Right renal cortex interstitium (tissue), 3 donors: ENCODE measurements around the gene NARS2. TPM values are rescaled to one million over a fixed set of nuclear protein-coding genes. Genes with fewer than 3 reads are reported as not detected.

Experiments used
- DNase-seq, 3 donors: peaks; one replicate each; pipeline ENCODE4 v3.0.0-alpha.2; 2013; ENCODE audit warnings: low read depth in 3 of 3, low spot score in 2 of 3
- polyA plus RNA-seq, 3 donors: library from polyadenylated mRNA; unstranded; fragments of 120-200 nt; gene quantifications; one replicate each; pipeline ENCODE4 v1.2.1, GENCODE V29; 2013; ENCODE audit not compliant: insufficient read length in 3 of 3

The NARS2 gene
- polyA plus RNA-seq, 3 donors, result 50.3 to 57.4 (median 56.7) TPM

DNA sequence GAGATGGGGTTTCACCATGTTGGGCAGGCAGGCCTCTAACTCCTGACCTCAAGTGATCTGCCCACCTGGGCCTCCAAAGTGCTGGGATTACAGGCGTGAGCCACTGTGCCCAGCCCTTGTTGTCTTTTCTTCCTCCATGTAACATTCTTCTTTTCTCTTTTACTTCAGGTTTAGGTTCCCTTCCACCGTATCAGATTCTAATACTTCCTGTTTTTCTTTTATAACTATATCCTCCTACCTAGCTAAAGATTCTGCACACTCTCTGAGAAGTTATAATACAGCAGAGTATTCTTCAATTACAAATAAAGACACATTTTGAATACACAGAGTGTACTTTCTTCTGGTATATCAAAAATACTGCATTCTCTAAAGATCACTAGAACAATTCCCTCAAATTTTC lies 123.8 kb downstream of the NARS2 start:
- DNase-seq, result no peak

DNA sequence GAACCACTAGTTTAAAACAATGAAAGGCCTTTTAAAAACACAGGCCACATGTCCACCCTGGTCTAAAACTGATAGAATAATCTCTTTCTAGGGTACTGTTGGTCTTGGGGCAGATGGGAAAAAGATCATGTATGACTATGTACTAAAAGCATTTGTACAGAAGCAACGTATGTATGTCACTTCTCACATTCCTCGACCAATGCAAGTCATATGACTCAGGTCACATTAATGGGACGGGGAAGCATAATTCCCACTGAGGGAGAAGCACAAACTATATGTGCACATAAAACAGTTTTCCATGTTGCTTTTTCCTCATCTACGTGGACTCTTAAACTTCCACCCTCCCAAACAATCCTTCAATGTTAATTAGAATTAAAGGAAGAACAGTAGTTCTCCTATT lies 124.8 kb downstream of the NARS2 start:
- DNase-seq, result no peak

GRCh38 chr11:78446210-78446609 lies 128.5 kb downstream of the NARS2 start:
- no peak for DNase-seq

DNA sequence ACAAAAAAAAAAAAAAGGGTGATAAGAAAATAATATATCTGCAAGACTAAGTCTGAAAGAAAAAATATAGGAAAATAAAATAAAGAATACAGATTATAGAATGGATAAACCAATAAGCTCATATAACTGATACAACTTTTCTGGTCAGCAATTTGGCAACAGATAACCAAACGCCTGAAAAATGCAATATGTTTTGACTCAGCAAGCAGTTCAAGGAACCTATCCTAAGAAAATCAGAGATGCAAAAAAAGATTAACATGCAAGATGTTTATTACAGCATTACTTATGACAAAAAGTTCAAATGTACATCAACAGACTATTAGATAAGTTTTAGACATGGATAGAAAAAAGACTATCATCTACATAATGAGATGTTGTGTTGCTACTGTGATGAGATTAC lies 129.9 kb downstream of the NARS2 start:
- no peak for DNase-seq

GRCh38 chr11:78441956-78442355 lies 132.7 kb downstream of the NARS2 start:
- DNase-seq, result no peak

DNA sequence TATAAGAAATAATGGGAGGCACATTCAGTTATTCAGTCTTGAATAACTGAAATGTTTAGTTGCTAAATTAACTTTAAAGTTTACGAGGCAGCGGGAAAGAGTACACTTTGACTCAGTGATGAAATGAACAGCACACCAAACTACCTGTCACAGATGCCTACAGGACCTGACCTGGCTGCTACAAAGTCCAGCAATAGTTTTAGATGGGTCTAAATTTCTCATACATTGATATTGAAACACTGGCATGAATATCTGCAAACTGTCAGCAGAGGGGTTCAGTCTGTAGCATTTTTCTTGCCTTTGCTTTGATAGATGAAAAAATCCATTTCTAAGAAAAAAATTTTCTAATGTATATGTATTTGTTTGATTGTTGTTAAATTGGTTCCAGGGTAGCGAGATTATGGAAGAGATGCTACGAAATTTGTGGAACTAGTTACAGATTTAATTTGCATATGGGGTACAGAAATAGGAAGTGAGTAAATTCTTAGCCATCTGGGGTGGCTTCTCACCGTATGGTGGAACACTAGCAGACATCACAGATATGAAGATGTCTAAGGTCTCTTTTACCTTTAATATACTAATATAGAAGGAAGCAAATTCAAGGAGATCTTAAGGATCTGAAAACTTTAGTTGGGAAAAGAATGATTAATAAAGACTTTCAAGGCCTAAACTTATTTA lies 136.2 kb downstream of the NARS2 start:
- DNase-seq, result no peak

GRCh38 chr11:78432956-78433355 lies 141.7 kb downstream of the NARS2 start:
- no peak for DNase-seq

DNA sequence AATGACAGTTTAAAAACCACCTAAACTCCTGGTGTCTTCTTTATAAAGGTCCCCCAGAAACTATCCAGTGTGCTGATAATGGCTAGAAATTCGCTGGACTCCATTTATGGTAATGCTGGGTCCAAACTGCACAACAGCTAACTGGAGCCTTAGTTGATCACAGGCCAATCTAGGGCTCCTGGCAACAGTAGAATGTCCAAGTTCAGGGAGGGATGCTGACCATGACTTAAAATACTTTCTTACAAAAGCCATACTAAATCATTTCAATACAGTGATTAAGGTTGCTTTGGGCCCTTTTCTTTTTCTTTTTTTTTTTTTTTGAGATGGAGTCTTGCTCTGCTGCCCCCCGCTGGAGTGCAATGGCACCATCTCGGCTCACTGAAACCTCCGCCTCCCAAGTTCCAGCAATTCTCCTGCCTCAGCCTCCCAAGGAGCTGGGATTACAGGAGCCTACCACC lies 142.6 kb downstream of the NARS2 start:
- no peak for DNase-seq

DNA sequence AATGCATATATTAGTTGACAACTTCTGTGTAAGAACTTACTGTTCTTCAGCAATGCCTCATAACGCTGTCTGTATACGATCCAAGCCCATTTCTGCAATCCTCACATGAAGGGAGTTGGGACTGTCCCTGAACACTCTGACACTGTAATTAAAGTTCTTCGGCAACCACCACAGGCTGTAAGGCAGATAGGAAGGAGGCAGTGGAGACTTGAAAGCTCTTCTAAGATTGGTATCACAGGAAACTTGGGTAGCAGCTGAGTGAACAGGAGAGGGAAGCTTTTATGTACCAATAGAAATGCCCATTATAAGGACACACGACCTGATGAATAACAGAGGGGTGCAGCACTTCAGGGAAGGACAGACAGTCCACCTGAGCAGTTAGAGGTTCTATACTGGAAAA lies 145.0 kb downstream of the NARS2 start:
- DNase-seq, result no peak

DNA sequence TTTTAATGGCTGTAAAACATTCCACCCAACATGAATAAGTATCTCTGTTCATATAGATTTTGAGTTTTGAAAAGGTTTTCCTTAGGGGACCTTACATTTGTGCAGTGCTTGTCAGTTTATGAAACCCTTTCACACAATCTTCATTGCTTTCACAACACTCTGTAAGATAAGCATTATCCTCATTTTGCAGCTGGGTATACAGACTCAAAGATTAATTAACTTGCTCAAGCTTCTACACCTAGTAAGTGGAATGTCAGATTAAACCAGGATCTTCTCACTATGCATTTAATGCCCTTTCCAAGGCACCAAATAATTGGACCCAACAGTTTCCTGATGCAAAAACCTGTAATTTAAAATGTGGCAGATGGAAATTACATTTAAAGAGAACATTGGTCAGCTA lies 145.5 kb downstream of the NARS2 start:
- no peak for DNase-seq

DNA sequence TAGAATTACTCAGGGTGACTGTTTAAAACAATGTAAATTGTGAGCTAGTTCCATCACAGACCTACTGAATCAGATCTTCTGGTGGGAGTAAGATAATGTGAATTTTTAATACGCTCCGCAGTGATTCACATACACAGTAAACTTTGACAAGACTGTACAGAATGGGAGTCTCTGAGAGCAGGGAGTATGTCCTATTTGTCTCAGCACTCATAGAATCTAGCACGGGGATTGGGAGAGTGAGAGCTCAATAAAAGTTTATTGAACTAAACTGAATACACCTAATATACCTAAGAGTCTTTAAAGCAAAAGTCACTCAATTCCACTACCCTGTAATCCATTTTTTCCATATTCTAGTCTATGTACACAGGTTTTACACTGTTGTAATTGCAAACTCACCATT lies 145.9 kb downstream of the NARS2 start:
- DNase-seq, result no peak

GRCh38 chr11:78428266-78428636 lies 146.4 kb downstream of the NARS2 start:
- DNase-seq, result no peak

GRCh38 chr11:78427615-78428265 lies 146.9 kb downstream of the NARS2 start:
- no peak for DNase-seq

DNA sequence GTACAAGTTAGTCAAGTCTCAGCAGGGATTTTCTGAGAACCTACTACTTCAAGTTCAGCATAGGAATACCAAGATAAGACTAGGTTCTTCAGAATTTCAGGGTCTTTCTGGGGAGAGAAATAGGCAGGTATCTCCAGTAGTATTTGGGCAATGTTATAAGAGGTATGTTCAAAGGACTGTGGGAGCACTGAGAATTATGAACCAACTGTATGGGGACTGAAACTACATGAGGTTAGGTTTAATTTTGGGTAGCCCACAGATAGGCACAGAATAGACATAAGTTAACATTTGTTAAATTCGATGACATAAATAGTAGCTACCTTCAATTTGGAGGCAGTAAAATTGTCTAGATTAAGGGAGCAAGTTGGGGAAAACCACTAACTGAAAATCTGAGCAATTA lies 147.8 kb downstream of the NARS2 start:
- no peak for DNase-seq

DNA sequence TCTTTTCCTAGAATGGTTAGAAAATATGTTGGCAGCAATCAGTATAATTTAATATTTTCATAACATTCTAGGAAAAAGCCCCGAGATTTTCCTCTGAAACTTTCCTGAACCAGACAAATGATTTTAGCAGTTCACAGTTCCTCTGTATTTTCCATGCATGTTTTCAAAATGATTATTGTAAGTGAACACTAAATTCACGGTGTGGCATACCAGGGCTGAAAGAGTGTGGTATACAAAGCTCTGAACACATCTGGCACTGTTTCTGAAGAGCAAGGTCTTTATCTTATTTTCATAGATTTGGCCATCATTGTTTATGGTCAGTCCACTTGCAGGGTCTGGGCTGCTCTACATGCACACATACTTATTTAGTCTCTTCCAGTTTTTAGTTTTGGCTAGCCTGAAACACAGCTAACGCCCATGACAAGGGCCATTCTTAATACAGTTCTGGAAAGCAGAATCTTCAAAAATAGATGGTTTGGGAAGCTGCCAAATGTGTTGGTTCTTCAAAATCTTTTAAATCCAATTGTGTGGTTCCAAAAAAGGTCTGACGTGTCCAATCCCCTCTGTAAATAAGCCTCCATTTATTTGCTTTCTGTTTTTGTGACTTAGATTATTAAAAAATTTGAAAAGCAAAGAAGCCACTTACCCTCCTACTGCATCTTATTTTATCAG lies 149.1 kb downstream of the NARS2 start:
- DNase-seq, result no peak

DNA sequence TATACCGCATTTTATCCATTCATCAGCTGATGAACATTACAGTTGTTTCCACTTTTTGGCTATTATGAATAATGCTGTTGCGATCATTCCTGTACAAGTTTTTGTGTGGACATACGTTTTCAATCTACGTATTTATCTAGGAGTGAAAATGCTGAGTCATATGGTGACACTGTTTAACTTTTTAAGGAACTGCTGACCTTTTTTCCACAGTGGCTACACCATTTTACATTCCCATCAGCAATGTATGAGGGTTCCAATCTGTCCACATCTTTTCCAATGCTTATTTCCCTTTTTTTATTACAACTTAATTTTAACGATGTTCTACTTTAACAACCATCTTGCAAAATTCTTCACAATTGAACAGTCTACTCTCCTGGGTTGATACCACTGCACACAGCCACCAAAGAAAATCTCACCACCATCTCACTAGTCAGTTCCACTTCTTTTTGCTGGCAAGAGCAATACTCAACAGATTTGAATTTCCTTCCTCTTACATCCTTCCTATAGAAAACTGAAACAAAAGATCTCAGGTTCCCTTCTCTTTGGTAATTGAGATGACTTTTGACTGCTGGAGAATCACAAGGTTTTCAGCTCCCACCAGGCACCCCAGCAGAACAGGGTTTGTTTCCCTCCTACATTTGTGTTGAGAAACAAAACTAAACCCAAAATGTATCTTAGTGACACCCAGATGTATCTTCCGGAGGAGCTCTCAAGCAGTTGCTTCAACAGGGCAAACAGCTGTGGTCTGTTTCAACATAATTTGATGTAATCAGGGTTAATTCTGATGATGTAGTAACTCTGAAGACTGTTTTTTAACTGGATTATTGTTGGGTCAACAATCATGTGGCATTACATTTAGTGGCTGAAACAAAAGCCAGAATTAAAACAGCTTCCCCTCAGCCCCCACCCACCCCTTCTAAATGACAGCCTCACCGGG lies 150.1 kb downstream of the NARS2 start:
- no peak for DNase-seq

DNA sequence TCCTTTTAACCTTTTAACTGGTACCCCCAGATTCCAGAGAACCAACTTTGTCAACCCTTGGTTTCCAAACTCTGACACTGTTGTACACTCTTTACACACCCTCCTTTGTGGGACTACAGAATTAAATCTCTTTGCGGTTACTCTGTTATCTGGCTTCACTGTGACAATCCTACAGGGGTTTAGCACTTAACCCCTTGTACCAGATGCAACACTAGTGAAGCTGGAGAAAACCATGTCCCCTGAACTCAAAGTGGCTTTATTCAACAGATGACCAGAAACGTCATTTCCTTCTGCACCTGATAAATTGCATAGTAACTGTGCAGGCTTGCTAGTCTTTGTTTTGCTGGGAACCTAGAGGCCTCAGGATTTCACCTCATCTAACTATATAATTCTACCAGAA lies 151.4 kb downstream of the NARS2 start:
- DNase-seq, result no peak

- DNase-seq, result peak in 1 of 3 donors; percentile 44
Measured at GRCh38 chr11:78420796-78421209, 153.9 kb downstream of the NARS2 start.

- DNase-seq, result peak in 2 of 3 donors; percentile 74 to 78
Measured at GRCh38 chr11:78420255-78420764, 154.4 kb downstream of the NARS2 start.

GRCh38 chr11:78419327-78419726 lies 155.3 kb downstream of the NARS2 start:
- DNase-seq, result no peak
